HL-60 (cell line): Measurements from ENCODE around the gene MTFR2.

Experiments used
- GABPA ChIP-seq: IDR thresholded peaks from 2 replicates; pipeline ENCODE4 v1.6.1; 2012; ENCODE audit warnings: low read depth
- POLR2AphosphoS5 ChIP-seq: IDR thresholded peaks from 2 replicates; pipeline ENCODE4 v1.6.1; 2012; ENCODE audit warnings: low read depth
- REST ChIP-seq: IDR thresholded peaks from 2 replicates; pipeline ENCODE4 v1.6.1; 2012; ENCODE audit warnings: low read depth; ENCODE audit not compliant: insufficient replicate concordance
- SPI1 ChIP-seq: IDR thresholded peaks from 2 replicates; pipeline ENCODE4 v1.6.1; 2012; ENCODE audit warnings: low read depth, mild to moderate bottlenecking, borderline replicate concordance
- TF ChIP-seq, protein P1 (sequence below): IDR thresholded peaks from one replicate; pipeline ENCODE4 v1.5.1; 2011; ENCODE audit warnings: low read length, control low read depth, inconsistent platforms; ENCODE audit not compliant: insufficient read depth

DNA sequence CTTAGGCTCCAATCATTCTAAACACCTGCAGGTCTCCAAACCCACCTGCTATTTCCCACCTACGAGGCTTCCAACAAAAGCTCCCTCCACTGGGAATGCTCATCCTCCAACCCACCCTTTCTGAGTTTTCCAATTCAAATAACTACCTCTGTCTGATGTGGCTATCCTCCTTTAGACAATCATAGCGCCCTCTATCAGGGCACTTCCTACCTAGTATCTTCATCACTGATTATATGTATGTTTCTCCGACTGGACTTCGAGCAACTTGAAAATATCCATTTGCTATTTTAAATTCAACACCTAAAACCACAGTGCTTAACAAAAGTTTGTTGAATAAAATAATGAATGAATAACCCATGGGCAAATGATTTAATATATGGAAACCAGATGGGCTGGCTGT lies 41.3 kb downstream of the MTFR2 start:
- TF ChIP-seq, protein P1, sequence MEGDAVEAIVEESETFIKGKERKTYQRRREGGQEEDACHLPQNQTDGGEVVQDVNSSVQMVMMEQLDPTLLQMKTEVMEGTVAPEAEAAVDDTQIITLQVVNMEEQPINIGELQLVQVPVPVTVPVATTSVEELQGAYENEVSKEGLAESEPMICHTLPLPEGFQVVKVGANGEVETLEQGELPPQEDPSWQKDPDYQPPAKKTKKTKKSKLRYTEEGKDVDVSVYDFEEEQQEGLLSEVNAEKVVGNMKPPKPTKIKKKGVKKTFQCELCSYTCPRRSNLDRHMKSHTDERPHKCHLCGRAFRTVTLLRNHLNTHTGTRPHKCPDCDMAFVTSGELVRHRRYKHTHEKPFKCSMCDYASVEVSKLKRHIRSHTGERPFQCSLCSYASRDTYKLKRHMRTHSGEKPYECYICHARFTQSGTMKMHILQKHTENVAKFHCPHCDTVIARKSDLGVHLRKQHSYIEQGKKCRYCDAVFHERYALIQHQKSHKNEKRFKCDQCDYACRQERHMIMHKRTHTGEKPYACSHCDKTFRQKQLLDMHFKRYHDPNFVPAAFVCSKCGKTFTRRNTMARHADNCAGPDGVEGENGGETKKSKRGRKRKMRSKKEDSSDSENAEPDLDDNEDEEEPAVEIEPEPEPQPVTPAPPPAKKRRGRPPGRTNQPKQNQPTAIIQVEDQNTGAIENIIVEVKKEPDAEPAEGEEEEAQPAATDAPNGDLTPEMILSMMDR = no peak
- TF ChIP-seq GABPA = no peak
- TF ChIP-seq POLR2AphosphoS5 = no peak
- no peak for TF ChIP-seq REST
- TF ChIP-seq SPI1 = no peak
